ENCODE data around the gene SERPINB1. TPM values are rescaled to one million over a fixed set of nuclear protein-coding genes. Genes with fewer than 3 reads are reported as not detected.
A peak's percentile ranks its signal among the peaks of the same experiment; 100 is the strongest.

The SERPINB1 gene
- total RNA-seq, 1 donor from 2014 or later, result 14.8 TPM

DNA sequence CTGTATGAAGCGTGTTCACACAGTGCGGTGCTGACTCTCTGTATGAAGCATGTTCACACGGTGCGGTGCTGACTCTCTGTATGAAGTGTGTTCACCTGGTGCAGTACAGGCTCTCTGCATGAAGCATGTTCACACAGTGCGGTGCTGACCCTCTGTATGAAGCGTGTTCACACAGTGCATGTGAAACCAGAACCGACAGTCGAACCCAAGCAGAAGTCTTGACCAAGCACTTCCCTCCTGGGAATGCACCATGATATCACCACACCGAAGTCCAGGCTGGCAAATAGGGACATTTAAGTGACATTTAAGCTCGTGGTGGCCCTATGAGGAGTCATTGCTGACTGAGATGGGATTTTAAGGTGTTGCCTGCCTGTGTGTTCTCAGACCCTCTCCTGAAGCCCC is 11.3 kb upstream of the SERPINB1 start:
- no peak overlapping the region for H3K27ac Mint-ChIP-seq (ENCODE audit: unreplicated experiment)
- TF ChIP-seq CTCF (IDR thresholded peaks at IDR 0.05), result no peak
- no peaks in the 10 kb centered on the region for H3K27me3 Mint-ChIP-seq (ENCODE audit: unreplicated experiment)
- H3K9me3 Mint-ChIP-seq (ENCODE audit: unreplicated experiment), result no peaks in the 10 kb centered on the region
- peaks cover 28% of the 10 kb centered on the region for H3K4me1 Mint-ChIP-seq (ENCODE audit: unreplicated experiment)
- H3K4me3 Mint-ChIP-seq (ENCODE audit: unreplicated experiment), result no peak overlapping the region
- H3K36me3 Mint-ChIP-seq (ENCODE audit: unreplicated experiment), result no peaks in the 10 kb centered on the region
- DNase-seq (ENCODE audit: extremely low spot score, unreplicated experiment), result peak; percentile 40

GRCh38 chr6:2852514-2852855 is 10.8 kb upstream of the SERPINB1 start:
- Mint-ChIP-seq H3K27me3 (ENCODE audit: unreplicated experiment) (no peaks in the 10 kb centered on the region), H3K4me3 (ENCODE audit: unreplicated experiment) (no peak overlapping the region), H3K4me1 (ENCODE audit: unreplicated experiment) (peaks cover 24% of the 10 kb centered on the region), H3K9me3 (ENCODE audit: unreplicated experiment) (no peaks in the 10 kb centered on the region), H3K27ac (ENCODE audit: unreplicated experiment) (no peak overlapping the region), H3K36me3 (ENCODE audit: unreplicated experiment) (no peaks in the 10 kb centered on the region)
- no peak for TF ChIP-seq CTCF (IDR thresholded peaks at IDR 0.05)
- no peak for DNase-seq (ENCODE audit: extremely low spot score, unreplicated experiment)

DNA sequence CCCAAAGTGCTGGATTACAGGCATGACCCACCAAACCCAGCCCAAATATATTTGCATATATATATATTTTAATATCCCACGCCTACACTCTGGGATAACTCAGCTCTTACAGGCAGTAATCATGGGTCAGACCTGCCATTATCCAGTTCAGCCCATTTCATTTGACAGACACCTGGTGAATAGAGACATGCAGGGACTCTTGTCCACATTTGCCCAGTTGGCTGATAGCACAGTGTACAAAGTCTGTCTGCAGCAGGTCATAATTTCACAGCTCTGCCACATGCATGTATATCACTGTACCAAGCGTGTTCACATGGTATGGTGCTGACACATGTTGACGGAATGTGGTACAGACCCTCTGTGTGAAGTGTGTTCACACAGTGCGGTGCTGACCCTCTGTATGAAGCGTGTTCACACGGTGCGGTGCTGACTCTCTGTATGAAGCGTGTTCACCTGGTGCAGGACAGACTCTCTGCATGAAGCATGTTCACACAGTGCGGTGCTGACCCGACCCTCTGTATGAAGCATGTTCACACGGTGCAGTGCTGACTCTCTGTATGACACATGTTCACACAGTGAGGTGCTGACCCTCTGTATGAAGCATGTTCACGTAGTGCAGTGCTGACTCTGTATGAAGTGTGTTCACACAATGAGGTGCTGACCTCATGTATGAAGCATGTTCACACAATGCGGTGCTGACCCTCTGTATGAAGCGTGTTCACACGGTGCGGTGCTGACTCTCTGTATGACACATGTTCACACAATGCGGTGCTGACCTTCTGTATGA is 10.3 kb upstream of the SERPINB1 start:
- TF ChIP-seq CTCF (IDR thresholded peaks at IDR 0.05), result no peak

GRCh38 chr6:2850538-2851113 is 9.0 kb upstream of the SERPINB1 start:
- Mint-ChIP-seq H3K4me3 (ENCODE audit: unreplicated experiment) (no peak overlapping the region), H3K36me3 (ENCODE audit: unreplicated experiment) (no peaks in the 10 kb centered on the region), H3K9me3 (ENCODE audit: unreplicated experiment) (no peaks in the 10 kb centered on the region), H3K27me3 (ENCODE audit: unreplicated experiment) (no peaks in the 10 kb centered on the region), H3K4me1 (ENCODE audit: unreplicated experiment) (peaks cover 28% of the 10 kb centered on the region), H3K27ac (ENCODE audit: unreplicated experiment) (no peak overlapping the region)
- TF ChIP-seq CTCF (IDR thresholded peaks at IDR 0.05), result no peak
- DNase-seq (ENCODE audit: extremely low spot score, unreplicated experiment), result no peak

More for the DNA sequence above, 10.3 kb upstream of the SERPINB1 start:
- no peaks in the 10 kb centered on the region for H3K9me3 Mint-ChIP-seq (ENCODE audit: unreplicated experiment)
- no peak overlapping the region for H3K4me3 Mint-ChIP-seq (ENCODE audit: unreplicated experiment)
- H3K27me3 Mint-ChIP-seq (ENCODE audit: unreplicated experiment), result no peaks in the 10 kb centered on the region
- H3K27ac Mint-ChIP-seq (ENCODE audit: unreplicated experiment), result no peak overlapping the region
- peak; percentile 68 for DNase-seq (ENCODE audit: extremely low spot score, unreplicated experiment)
- H3K4me1 Mint-ChIP-seq (ENCODE audit: unreplicated experiment), result peaks cover 20% of the 10 kb centered on the region
- H3K36me3 Mint-ChIP-seq (ENCODE audit: unreplicated experiment), result no peaks in the 10 kb centered on the region

GRCh38 chr6:2848851-2849250 is 7.2 kb upstream of the SERPINB1 start:
- no peak for DNase-seq (ENCODE audit: extremely low spot score, unreplicated experiment)
- Mint-ChIP-seq H3K36me3 (ENCODE audit: unreplicated experiment) (no peaks in the 10 kb centered on the region), H3K27ac (ENCODE audit: unreplicated experiment) (no peak overlapping the region), H3K27me3 (ENCODE audit: unreplicated experiment) (no peaks in the 10 kb centered on the region), H3K9me3 (ENCODE audit: unreplicated experiment) (no peaks in the 10 kb centered on the region), H3K4me3 (ENCODE audit: unreplicated experiment) (no peak overlapping the region), H3K4me1 (ENCODE audit: unreplicated experiment) (peaks cover 16% of the 10 kb centered on the region)
- TF ChIP-seq CTCF (IDR thresholded peaks at IDR 0.05), result no peak

Data from osteocyte (in vitro differentiated cells).